GM12891 (cell line): ENCODE results near the gene FBXL17.

Experiments
- PAX5 ChIP-seq: IDR thresholded peaks from 2 replicates; pipeline ENCODE4 v1.6.1; 2011; ENCODE audit warnings: low read length, moderate library complexity, mild to moderate bottlenecking; ENCODE audit not compliant: insufficient read depth, severe bottlenecking
- POLR2A ChIP-seq: IDR thresholded peaks from 2 replicates; pipeline ENCODE4 v1.6.1; 2011; ENCODE audit warnings: low read depth, low read length, control low read depth
- POLR2AphosphoS5 ChIP-seq: IDR thresholded peaks from 2 replicates; pipeline ENCODE4 v1.6.1; 2011; ENCODE audit warnings: low read depth, low read length, control low read depth
- POU2F2 ChIP-seq: IDR thresholded peaks from 2 replicates; pipeline ENCODE4 v1.6.1; 2011; ENCODE audit warnings: low read depth, mild to moderate bottlenecking, control low read depth, low read length, moderate library complexity
- SPI1 ChIP-seq: IDR thresholded peaks from 2 replicates; pipeline ENCODE4 v1.6.1; 2011; ENCODE audit warnings: low read depth, low read length, control low read depth
- TAF1 ChIP-seq: IDR thresholded peaks from 2 replicates; pipeline ENCODE4 v1.6.1; 2011; ENCODE audit warnings: low read depth, low read length, control low read depth

- TF ChIP-seq POLR2A (no peak), POLR2AphosphoS5 (no peak), TAF1 (no peak), SPI1 (no peak), POU2F2 (no peak), PAX5 (no peak)
These were observed 213.0 kb downstream of the FBXL17 start for GRCh38 chr5:108168915-108169314.
